Liver (tissue), 3 donors: Measurements from ENCODE around the gene ITGB7.

Experiments
- ATF3 ChIP-seq: IDR thresholded peaks from 2 replicates; pipeline ENCODE4 v1.6.1; 2016; ENCODE audit warnings: antibody characterized with exemption
- CTCF ChIP-seq: fragments of 150-350 bp; IDR thresholded peaks from 2 replicates; pipeline ENCODE4 v1.5.1; 2017; ENCODE audit warnings: improper control_type of control experiment, low read depth, low read length; ENCODE audit not compliant: missing input control
- FOXA1 ChIP-seq: IDR thresholded peaks from 2 replicates; pipeline ENCODE4 v1.6.1; 2016; ENCODE audit warnings: antibody characterized with exemption
- GABPA ChIP-seq, 2 donors: IDR thresholded peaks in 1 of 2; conservative IDR thresholded peaks in 1 of 2; 2 replicates each; pipeline ENCODE4 v1.6.1; 2016; ENCODE audit warnings: antibody characterized with exemption in 2 of 2, mild to moderate bottlenecking in 1 of 2, moderate library complexity in 1 of 2
- HNF4A ChIP-seq, 2 donors: conservative IDR thresholded peaks; 2 replicates each; pipeline ENCODE4 v1.6.1; 2016; ENCODE audit warnings: antibody characterized with exemption in 2 of 2, mild to moderate bottlenecking in 2 of 2
- HNF4G ChIP-seq: IDR thresholded peaks from 2 replicates; pipeline ENCODE4 v1.6.1; 2016; ENCODE audit warnings: antibody characterized with exemption
- JUND ChIP-seq, 2 donors: IDR thresholded peaks; 2 replicates each; pipeline ENCODE4 v1.6.1; 2016; ENCODE audit warnings: antibody characterized with exemption in 2 of 2
- MAX ChIP-seq: IDR thresholded peaks from 2 replicates; pipeline ENCODE4 v1.6.1; 2016; ENCODE audit warnings: antibody characterized with exemption
- NR2F2 ChIP-seq: IDR thresholded peaks from 2 replicates; pipeline ENCODE4 v1.6.1; 2016; ENCODE audit warnings: antibody characterized with exemption
- RAD21 ChIP-seq, 2 donors: IDR thresholded peaks; 2 replicates each; pipeline ENCODE4 v1.6.1; 2016; ENCODE audit warnings: antibody characterized with exemption in 2 of 2, mild to moderate bottlenecking in 2 of 2
- REST ChIP-seq: IDR thresholded peaks from 2 replicates; pipeline ENCODE4 v1.6.1; 2016; ENCODE audit warnings: antibody characterized with exemption, mild to moderate bottlenecking
- SP1 ChIP-seq: IDR thresholded peaks from 2 replicates; pipeline ENCODE4 v1.6.1; 2018; ENCODE audit warnings: antibody characterized with exemption, mild to moderate bottlenecking
- TAF1 ChIP-seq: conservative IDR thresholded peaks from 2 replicates; pipeline ENCODE4 v1.6.1; 2016; ENCODE audit warnings: antibody characterized with exemption, mild to moderate bottlenecking
- YY1 ChIP-seq: IDR thresholded peaks from 2 replicates; pipeline ENCODE4 v1.6.1; 2016; ENCODE audit warnings: antibody characterized with exemption, mild to moderate bottlenecking
- donor health status: healthy.
- donor health status: healthy.

GRCh38 chr12:53179687-53180219 lies 27.3 kb downstream of the ITGB7 start:
- TF ChIP-seq CTCF (no peak), SP1 (no peak), MAX (peak; percentile 7), TAF1 (no peak), ATF3 (no peak), JUND (IDR thresholded peaks at IDR 0.05) (no peak), RAD21 (IDR thresholded peaks at IDR 0.05) (no peak), YY1 (no peak), REST (no peak), FOXA1 (no peak), GABPA (IDR thresholded peaks at IDR 0.05 in 1 of 2, conservative IDR thresholded peaks at IDR 0.05 in 1 of 2) (no peak), HNF4A (conservative IDR thresholded peaks at IDR 0.05) (no peak), NR2F2 (no peak), HNF4G (no peak)
